ENCODE results near the gene C1QTNF5. TPM values are rescaled to one million over a fixed set of nuclear protein-coding genes. Genes with fewer than 3 reads are reported as not detected.
"Not testable (repeated sequence)": the region's sequence is repeated elsewhere in the genome, so short reads cannot be mapped to it uniquely, and the experiment has no call there.

The C1QTNF5 gene
- 113 and 153 TPM in 2 replicates for total RNA-seq

GRCh38 chr11:119340335-119341221 is at the start of gene C1QTNF5:
Gene C1QTNF5, minus strand, starts transcription at chr11:119340883. Its CDS starts 486 bp downstream, at chr11:119340397.
- no peak for DNase-seq (ENCODE audit: extremely low read depth, low read depth, low spot score)

- no peak for DNase-seq (ENCODE audit: extremely low read depth, low read depth, low spot score)
Measured at GRCh38 chr11:119389611-119390254, 49.0 kb upstream of the C1QTNF5 start.

- no peak for DNase-seq (ENCODE audit: extremely low read depth, low read depth, low spot score)
Measured at GRCh38 chr11:119388103-119388502, 47.4 kb upstream of the C1QTNF5 start.

GRCh38 chr11:119384332-119384731 is 43.6 kb upstream of the C1QTNF5 start:
- DNase-seq (ENCODE audit: extremely low read depth, low read depth, low spot score), result no peak

- not testable (repeated sequence) for DNase-seq (ENCODE audit: extremely low read depth, low read depth, low spot score)
Measured at GRCh38 chr11:119382513-119382912, 41.8 kb upstream of the C1QTNF5 start.

- no peak for DNase-seq (ENCODE audit: extremely low read depth, low read depth, low spot score)
Measured at GRCh38 chr11:119382101-119382500, 41.4 kb upstream of the C1QTNF5 start.

- peak; percentile 58 for DNase-seq (ENCODE audit: extremely low read depth, low read depth, low spot score)
Measured at GRCh38 chr11:119381181-119381988, 40.7 kb upstream of the C1QTNF5 start, which contains the start of gene USP2. Gene USP2, minus strand, starts transcription at chr11:119381690. Its CDS starts 8,210 bp downstream, at chr11:119373480.

- DNase-seq (ENCODE audit: extremely low read depth, low read depth, low spot score), result no peak
Measured at GRCh38 chr11:119380827-119381180, 40.1 kb upstream of the C1QTNF5 start.

- DNase-seq (ENCODE audit: extremely low read depth, low read depth, low spot score), result no peak
Measured at GRCh38 chr11:119380160-119380826, 39.6 kb upstream of the C1QTNF5 start.

GRCh38 chr11:119378851-119379465 is 38.3 kb upstream of the C1QTNF5 start:
- no peak for DNase-seq (ENCODE audit: extremely low read depth, low read depth, low spot score)

- no peak for DNase-seq (ENCODE audit: extremely low read depth, low read depth, low spot score)
Measured at GRCh38 chr11:119377961-119378667, 37.4 kb upstream of the C1QTNF5 start.

- no peak for DNase-seq (ENCODE audit: extremely low read depth, low read depth, low spot score)
Measured at GRCh38 chr11:119377112-119377901, 36.6 kb upstream of the C1QTNF5 start.

- no peak for DNase-seq (ENCODE audit: extremely low read depth, low read depth, low spot score)
Measured at GRCh38 chr11:119376197-119376847, 35.6 kb upstream of the C1QTNF5 start.

GRCh38 chr11:119375337-119376196 is 34.9 kb upstream of the C1QTNF5 start:
- DNase-seq (ENCODE audit: extremely low read depth, low read depth, low spot score), result no peak

- DNase-seq (ENCODE audit: extremely low read depth, low read depth, low spot score), result no peak
Measured at GRCh38 chr11:119374632-119375336, 34.1 kb upstream of the C1QTNF5 start.

- DNase-seq (ENCODE audit: extremely low read depth, low read depth, low spot score), result peak; percentile 29
Measured at GRCh38 chr11:119373921-119374631, 33.4 kb upstream of the C1QTNF5 start.

Data from glomerular endothelial cell (primary cell).